Activated T-cell treated with anti-CD3 and anti-CD28 coated beads for 48 hours (primary cell): ENCODE measurements around the gene DEGS2.

Source experiments
- DNase-seq: peaks from one replicate; pipeline ENCODE4 v3.0.0-alpha.2; 2020; ENCODE audit warnings: low read depth

DEGS2 gene

GRCh38 chr14:100131181-100131580 is 28.3 kb downstream of the DEGS2 start:
- no peak for DNase-seq

GRCh38 chr14:100130521-100130920 is 28.9 kb downstream of the DEGS2 start:
- no peak for DNase-seq

- no peak for DNase-seq
These were observed 30.3 kb downstream of the DEGS2 start for GRCh38 chr14:100129161-100129589.

- DNase-seq: no peak
These were observed 30.8 kb downstream of the DEGS2 start for GRCh38 chr14:100128688-100129087.

- DNase-seq: no peak
These were observed 31.5 kb downstream of the DEGS2 start for GRCh38 chr14:100127853-100128455.

- DNase-seq: no peak
These were observed 33.0 kb downstream of the DEGS2 start for GRCh38 chr14:100126401-100126800.

GRCh38 chr14:100124551-100125088 is 34.8 kb downstream of the DEGS2 start:
- DNase-seq: no peak

- no peak for DNase-seq
These were observed 35.8 kb downstream of the DEGS2 start for GRCh38 chr14:100123618-100124017.

- no peak for DNase-seq
These were observed 36.8 kb downstream of the DEGS2 start for GRCh38 chr14:100122481-100123223.

GRCh38 chr14:100121643-100122480 is 37.6 kb downstream of the DEGS2 start:
- DNase-seq: no peak

- DNase-seq: no peak
These were observed 38.7 kb downstream of the DEGS2 start for GRCh38 chr14:100120522-100121269.

- no peak for DNase-seq
These were observed 40.2 kb downstream of the DEGS2 start for GRCh38 chr14:100119251-100119650.

GRCh38 chr14:100118396-100119011 is 40.9 kb downstream of the DEGS2 start:
- DNase-seq: no peak

- DNase-seq: no peak
These were observed 41.6 kb downstream of the DEGS2 start for GRCh38 chr14:100117633-100118395.

GRCh38 chr14:100117026-100117425 is 42.4 kb downstream of the DEGS2 start:
- no peak for DNase-seq

GRCh38 chr14:100116134-100116533 is 43.3 kb downstream of the DEGS2 start:
- no peak for DNase-seq

- no peak for DNase-seq
These were observed 43.7 kb downstream of the DEGS2 start for GRCh38 chr14:100115726-100116125.

- no peak for DNase-seq
These were observed 44.2 kb downstream of the DEGS2 start for GRCh38 chr14:100115236-100115635.

GRCh38 chr14:100114109-100114765 is 45.2 kb downstream of the DEGS2 start:
- no peak for DNase-seq
